Aorta (tissue), 4 donors: ENCODE measurements around the gene MRGPRX2. TPM values are rescaled to one million over a fixed set of nuclear protein-coding genes. Genes with fewer than 3 reads are reported as not detected.

Experiments used
- polyA plus RNA-seq, 2 donors: library from polyadenylated mRNA; stranded (reverse); fragments of 200-250 nt; gene quantifications; one replicate each; pipeline ENCODE4 v1.2.3, GENCODE V29; 2013
- total RNA-seq, 2 donors: library from RNA; stranded (reverse); fragmentation: NEBNext Ultra II Directional; extraction: Animal tissue kit (Norgen Biotek cat#: 25700); gene quantifications; one replicate each; pipeline ENCODE4 v1.2.1, GENCODE V29; 2021
- donor health status: healthy with polysubstance abuse.
- donor health status: Bipolar disorder and iron deficiency.
- donor health status: DM: no; HTN: no; CAD: no.
- donor health status: DM: yes; HTN: yes; CAD: no.

The MRGPRX2 gene
- total and polyA plus RNA-seq, 4 donors: not detected

Other genes starting within 250 kb of the MRGPRX2 start
- not detected for gene MRGPRX1, start 121.3 kb downstream of the MRGPRX2 start, total RNA-seq
- not detected for gene MRGPRX1, start 121.3 kb downstream of the MRGPRX2 start, polyA plus RNA-seq
- gene ZDHHC13, start 56.5 kb upstream of the MRGPRX2 start, total RNA-seq: 10 to 100 TPM in 1 of 2 donors, 1 to 10 TPM in 1; 8.3 to 14.7 TPM
- 1 to 10 TPM; 3.3 to 7.1 TPM for gene ZDHHC13, start 56.5 kb upstream of the MRGPRX2 start, polyA plus RNA-seq
- gene CSRP3, start 141.3 kb upstream of the MRGPRX2 start, total RNA-seq: not detected
- gene CSRP3, start 141.3 kb upstream of the MRGPRX2 start, polyA plus RNA-seq: 1 to 10 TPM in 1 of 2 donors, under 1 TPM in 1; 0.18 to 7.5 TPM
- gene E2F8, start 180.2 kb upstream of the MRGPRX2 start, total RNA-seq: under 1 TPM; 0.29 to 0.63 TPM
- under 1 TPM in 1 of 2 donors, not detected in 1; 0.05 TPM for gene E2F8, start 180.2 kb upstream of the MRGPRX2 start, polyA plus RNA-seq